RWPE1 (cell line): Measurements from ENCODE around the gene LCN12.

ENCODE experiments used
- CTCF ChIA-PET: fragments of 350-600 bp; sonication (Branson Sonifier 250); formaldehyde crosslinking; extraction: SDS; loops from one replicate; lab custom pipeline; 2021; lab: Yijun Ruan, JAX
- POLR2A ChIA-PET: fragments of 400-600 bp; formaldehyde crosslinking; extraction: SDS; loops from one replicate; lab custom pipeline; 2020; ENCODE audit warnings: antibody characterized with exemption; ENCODE audit not compliant: low non-redundant PET; lab: Yijun Ruan, JAX
- DNase-seq: peaks from one replicate; pipeline ENCODE4 v3.0.0; 2012; ENCODE audit warnings: low spot score
- H3K27ac ChIP-seq: fragments of 450-650 bp; 2 replicates; pipeline ENCODE4 v1.5.1; 2017
- CTCF ChIP-seq: fragments of 450-650 bp; conservative IDR thresholded peaks from 2 replicates; pipeline ENCODE4 v1.5.1; 2017; ENCODE audit warnings: low read depth, mild to moderate bottlenecking

Gene LCN12

GRCh38 chr9:136952321-136952850 is 313 bp downstream of the LCN12 start:
- no peak for DNase-seq
- no peak overlapping the region; the same call in 1 of the 2 replicates for H3K27ac ChIP-seq
- POLR2A ChIA-PET, result no interaction called here
- CTCF ChIA-PET, result interaction anchor here (1.0 to 3.0 kb wide), 2 partner anchors 77 to 82 kb away, joined by 3 to 20 read pairs; no protein-coding TSS in a partner anchor
- TF ChIP-seq CTCF, result no peak

- no peak for DNase-seq
- POLR2A ChIA-PET, result interaction anchor here (0.5 kb wide), 1 partner anchor 25 kb away, joined by 3 read pairs; no protein-coding TSS in a partner anchor
- no peak overlapping the region for H3K27ac ChIP-seq
- no peak for TF ChIP-seq CTCF
- CTCF ChIA-PET, result interaction anchor here (0.6 to 1.0 kb wide), 3 partner anchors 14 to 76 kb away, joined by 3 to 4 read pairs (median 3); no protein-coding TSS in a partner anchor
These were observed 1.1 kb downstream of the LCN12 start for GRCh38 chr9:136952876-136953770.

- no peak for TF ChIP-seq CTCF
- no peak for DNase-seq
- CTCF ChIA-PET, result interaction anchor here (0.6 to 0.7 kb wide), 2 partner anchors 13 to 35 kb away, joined by 3 to 4 read pairs; no protein-coding TSS in a partner anchor
- POLR2A ChIA-PET, result no interaction called here
- no peak overlapping the region for H3K27ac ChIP-seq
These were observed 1.7 kb downstream of the LCN12 start for GRCh38 chr9:136953771-136954269.

- POLR2A ChIA-PET, result interaction anchor here (0.6 kb wide), 1 partner anchor 70 kb away, joined by 3 read pairs; no protein-coding TSS in a partner anchor
- no peak for DNase-seq
- CTCF ChIA-PET, result interaction anchor here (0.6 to 1.1 kb wide), 3 partner anchors 13 to 75 kb away, joined by 3 to 4 read pairs (median 3); no protein-coding TSS in a partner anchor
These were observed 2.4 kb downstream of the LCN12 start for GRCh38 chr9:136954270-136955083.

GRCh38 chr9:136955202-136955942 is 3.3 kb downstream of the LCN12 start:
- no peak for DNase-seq
- POLR2A ChIA-PET, result interaction anchor here (0.6 kb wide), 1 partner anchor 69 kb away, joined by 3 read pairs; no protein-coding TSS in a partner anchor
- no peak overlapping the region for H3K27ac ChIP-seq
- CTCF ChIA-PET, result interaction anchor here (1.1 kb wide), 1 partner anchor 74 kb away, joined by 3 read pairs; no protein-coding TSS in a partner anchor
- TF ChIP-seq CTCF, result no peak

More at GRCh38 chr9:136954270-136955083, 2.4 kb downstream of the LCN12 start:
- TF ChIP-seq CTCF, result no peak
- H3K27ac ChIP-seq, result no peak overlapping the region
